Kidney glomerular epithelial cell (primary cell): ENCODE results near the gene ZNF32.
"Not testable (repeated sequence)": the region's sequence is repeated elsewhere in the genome, so short reads cannot be mapped to it uniquely, and the experiment has no call there.

ENCODE experiments used
- DNase-seq: peaks from one replicate; lab custom pipeline; 2025; lab: John Stamatoyannopoulos, UW

The ZNF32 gene

DNA sequence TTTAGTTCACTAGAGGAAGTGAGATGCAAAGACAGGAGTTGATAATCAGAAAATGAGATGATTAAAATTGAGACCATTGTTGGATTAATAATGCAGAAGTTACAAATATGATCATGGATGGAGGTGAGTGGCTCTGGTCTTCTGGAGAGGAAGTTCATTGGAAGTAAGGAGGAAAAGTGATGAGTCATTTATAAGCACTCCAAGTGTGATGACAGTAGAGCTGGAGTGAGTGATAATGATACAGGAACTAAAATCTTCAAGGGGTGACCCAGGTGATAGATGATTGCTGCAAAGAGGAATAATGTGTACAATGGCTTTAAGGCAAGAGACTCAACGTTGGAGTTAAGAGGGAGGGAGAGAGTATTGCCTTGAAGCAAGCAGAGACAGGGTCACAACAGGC lies 20.7 kb downstream of the ZNF32 start:
- DNase-seq, result no peak

DNA sequence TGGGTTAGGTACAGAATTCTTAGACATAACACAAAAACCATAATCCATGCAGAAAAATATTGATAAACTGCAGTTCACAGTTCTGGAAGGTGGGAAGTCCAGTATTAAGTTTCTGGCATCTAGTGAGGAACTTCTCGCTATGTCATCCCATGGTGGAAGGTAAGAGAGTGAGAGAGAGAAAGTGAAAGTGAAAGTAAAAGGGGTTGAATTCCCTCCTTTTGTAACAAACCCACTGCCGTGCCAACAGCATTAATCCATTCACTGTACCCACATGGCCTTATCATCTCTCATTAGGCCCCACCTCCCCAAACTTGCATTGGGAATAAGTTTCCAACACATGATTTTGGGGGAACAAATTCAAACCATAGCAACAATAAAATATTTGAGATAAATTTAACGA lies 25.3 kb downstream of the ZNF32 start:
- DNase-seq, result no peak

DNA sequence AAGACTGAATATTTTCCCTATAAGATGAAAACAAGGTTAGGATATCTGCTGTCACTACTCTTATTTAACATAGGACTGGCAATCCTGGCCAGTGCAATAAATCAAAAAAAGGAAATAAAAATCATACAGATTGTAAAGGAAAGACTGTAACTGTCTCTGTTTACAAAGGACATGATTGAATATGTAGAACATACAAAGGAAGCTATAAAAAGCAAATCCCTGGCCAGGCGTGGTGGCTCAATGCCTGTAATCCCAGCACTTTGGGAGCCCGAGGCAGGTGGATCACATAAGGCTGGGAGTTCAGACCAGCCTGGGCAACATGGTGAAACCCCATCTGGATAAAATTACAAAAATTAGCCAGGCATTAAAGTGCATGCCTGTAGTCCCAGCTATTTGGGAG lies 26.6 kb downstream of the ZNF32 start:
- DNase-seq, result no peak

DNA sequence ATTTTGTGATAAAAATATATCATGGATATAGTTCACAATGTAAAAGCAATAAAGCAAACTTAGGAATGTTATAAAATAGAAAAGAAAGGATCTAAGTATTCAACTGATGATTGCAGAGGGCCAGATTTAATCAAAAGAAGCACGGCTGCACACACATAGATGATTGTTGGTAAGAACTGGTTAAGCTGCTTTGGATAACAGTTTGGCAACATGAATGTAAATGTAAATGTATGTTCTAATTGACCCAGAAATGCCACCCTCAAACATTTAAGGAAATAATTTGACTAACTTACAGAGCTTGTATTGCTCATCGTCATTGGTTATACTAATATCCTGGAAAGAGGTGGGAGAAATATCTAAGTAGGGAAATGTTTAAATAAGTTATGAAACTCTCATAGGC lies 29.3 kb downstream of the ZNF32 start:
- DNase-seq, result no peak

DNA sequence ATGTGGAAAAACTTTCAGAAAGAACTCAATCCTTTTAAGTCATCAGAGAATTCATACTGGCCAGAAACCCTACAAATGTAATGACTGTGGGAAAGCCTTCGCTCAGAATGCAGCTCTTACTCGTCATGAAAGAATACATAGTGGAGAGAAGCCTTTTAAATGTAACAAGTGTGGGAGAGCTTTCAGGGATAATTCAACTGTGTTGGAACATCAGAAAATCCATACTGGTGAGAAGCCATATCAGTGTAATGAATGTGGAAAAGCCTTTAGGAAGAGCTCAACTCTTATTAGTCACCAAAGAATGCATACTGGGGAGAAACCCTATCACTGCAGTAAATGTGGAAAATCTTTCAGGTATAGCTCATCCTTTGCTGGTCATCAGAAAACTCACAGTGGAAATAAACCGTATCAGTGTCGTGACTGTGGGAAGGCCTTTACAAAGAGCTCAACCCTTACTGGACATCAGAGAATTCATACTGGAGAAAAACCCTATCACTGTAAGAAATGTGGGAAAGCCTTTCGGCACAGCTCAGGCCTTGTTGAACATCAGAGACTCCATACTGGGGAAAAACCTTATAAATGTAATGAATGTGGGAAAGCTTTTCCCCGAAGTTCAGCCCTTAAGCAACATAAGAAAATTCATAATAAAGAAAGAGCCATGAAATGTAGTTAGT lies 31.8 kb downstream of the ZNF32 start:
- DNase-seq, result no peak

DNA sequence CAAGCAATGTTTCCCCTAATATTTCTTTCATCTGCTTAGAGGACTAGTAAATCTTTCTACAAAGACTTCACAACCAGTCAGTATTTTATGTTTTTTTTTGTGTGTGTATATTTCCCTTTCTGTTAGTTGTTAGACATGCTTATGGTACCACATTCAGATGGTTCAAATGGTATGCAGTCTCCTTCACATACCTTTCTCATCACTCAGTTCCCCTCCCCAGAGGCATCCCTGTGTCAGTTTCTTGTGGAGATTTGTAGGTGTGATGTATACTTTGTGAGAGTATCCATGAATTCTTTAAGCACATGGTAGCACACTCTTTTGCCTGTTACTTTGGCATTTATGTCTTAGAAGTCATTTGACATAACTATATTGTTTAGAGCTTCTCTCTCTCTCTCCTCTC lies 38.0 kb downstream of the ZNF32 start:
- no peak for DNase-seq

DNA sequence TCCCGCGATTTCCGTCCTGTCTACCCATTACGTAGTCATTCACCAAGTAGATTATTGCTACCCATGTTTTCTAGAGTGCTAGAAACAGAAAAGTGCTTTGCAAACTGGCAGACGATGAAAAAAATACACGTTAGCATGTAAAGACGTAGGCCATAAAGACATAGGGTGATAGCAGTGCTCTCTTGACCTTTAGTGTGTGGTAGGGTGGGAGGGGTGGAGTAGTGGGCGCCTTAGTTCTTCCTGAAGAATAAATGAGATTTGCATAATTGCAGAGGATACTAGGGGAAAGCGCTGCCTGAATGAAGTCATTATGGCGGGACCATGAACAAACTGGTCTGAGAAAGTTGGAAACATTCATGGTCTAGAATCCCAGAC lies 41.5 kb downstream of the ZNF32 start:
- DNase-seq, result no peak

DNA sequence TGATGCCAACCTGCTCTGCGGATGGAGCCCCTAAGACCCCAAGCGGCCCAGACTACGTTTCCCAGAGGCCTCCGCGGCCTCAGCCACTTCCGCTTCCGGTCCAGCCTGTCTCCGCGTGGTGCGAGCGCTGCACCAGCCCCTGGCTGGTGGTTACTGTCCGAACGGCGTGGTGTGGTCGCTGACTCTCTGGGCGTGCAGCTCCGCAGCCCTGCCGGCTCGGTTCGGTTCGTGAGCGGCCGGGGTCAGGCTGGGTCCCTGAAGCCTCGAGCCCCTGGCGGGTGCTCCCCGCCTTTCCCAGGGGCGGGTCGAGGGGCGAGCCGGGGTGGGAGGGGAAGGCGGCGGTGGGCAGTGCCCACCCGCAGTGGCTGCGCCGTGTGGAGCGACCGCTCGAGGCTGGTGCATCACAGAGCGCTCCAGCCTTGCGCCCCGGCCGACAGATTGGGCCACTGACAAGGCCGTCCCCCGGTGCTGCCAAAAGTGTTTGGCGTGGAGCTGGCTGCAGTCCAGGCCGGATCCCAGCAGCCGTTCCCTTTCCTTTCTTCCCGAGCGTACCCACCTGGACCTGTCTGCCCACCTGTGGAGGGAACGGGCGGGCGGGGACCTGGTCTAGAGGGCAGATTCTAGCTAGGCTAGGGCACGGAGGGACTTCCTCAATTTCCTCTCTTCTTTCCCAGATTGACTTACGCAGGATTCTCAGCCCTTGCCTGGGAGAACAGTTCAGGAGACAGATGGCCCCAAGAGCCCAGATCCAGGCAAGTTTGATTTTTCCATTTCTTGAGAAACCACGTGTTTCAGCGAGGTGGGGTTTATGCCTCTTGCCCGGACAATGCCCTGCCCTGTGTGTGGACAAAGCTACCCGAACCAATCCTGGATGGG lies 42.1 kb downstream of the ZNF32 start, which contains the start of gene ZNF485:
Gene ZNF485 (plus strand): TSS at position 116 of the 876 bp plus-strand sequence. CDS start 613 bp downstream, at position 729.
- DNase-seq, result peak; percentile 37

DNA sequence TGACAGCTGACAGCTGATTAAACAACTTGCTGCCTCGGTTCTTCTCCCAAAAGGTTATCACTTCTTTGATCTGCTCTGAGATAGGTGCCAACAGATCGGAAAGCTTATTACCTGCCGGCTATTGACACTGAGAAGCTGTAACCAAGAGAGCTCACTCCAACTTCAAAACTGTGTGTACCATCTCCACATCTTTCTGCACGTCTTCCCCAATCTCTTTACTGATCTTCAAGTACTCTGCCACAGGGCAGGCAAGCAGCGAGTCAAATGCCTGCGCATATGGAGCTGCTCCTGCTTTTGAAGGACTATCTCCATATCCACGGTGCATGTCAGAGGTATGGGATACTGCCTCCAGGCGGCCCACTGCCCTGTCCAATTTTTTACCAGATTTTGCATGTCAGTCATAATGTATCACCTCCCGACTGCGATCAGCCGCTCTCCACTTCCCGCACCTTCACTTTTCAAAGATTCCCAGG lies 42.8 kb downstream of the ZNF32 start:
- DNase-seq, result no peak

DNA sequence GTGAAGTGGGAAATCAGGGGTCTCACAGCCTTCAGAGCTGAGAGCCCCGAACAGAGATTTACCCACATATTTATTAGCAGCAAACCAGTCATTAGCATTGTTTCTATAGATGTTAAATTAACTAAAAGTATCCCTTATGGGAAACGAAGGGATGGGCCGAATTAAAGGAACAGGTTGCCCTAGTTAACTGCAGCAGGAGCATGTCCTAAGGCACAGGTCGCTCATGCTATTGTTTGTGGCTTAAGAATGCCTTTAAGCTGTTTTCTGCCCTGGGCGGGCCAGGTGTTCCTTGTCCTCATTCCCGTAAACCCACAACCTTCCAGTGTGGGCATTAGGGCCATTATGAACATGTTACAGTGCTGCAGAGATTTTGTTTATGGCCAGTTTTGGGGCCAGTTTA lies 47.1 kb downstream of the ZNF32 start:
- DNase-seq, result not testable (repeated sequence)

DNA sequence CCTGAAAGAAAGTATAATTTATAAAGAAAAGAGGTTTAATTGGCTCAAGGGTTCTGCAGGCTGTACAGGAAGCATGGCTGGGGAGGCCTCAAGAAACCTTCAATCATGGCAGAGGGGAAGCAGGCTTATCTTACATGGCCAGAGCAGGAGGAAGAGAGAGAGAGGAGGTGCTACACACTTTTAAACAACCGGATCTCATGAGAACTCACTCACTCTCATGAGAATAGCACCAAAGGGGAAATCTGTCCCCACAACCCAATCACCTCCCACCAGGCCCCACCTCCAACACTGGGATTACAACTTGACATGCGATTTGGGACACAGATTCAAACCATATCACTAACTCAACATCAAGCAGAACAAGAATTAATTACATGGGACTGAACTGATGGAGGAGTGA lies 49.3 kb downstream of the ZNF32 start:
- DNase-seq, result no peak

DNA sequence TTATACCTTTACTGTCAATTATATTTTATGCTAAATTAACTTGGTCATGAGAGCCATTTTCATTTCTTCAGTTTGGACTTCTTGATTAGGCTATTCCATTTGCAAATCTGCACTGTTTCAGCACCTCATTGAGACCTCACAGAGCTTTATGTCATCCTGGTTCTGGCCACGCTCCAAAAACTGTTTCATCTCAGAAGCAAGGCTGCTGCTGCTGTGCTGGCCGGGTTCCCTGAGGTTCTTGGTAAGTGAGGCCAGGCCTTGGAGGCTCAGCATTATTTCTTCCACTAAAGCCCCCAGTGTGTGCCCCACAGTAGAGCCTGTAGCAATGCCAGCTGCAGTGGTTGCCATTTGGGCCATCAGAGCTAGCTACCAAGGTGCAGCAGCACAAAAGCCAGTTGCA lies 50.2 kb downstream of the ZNF32 start:
- no peak for DNase-seq

DNA sequence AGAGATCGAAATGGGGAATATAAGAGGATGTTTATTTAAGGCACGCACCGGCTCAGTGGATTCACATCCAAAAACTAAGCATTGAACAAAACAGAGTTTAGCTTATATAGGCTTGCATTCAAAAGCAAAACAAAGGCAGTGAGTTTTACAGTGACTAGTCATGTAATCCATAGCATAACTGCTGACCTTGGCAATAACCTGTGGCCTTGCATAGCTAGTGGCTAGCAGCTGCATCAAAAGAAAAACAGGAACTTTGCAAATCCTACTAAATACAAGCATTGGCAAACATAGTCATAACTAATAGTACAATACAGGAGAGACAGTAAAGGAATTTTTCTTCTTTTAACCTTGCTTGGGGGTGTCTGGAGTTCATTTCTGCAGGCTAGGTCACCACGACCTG lies 52.1 kb downstream of the ZNF32 start:
- DNase-seq, result no peak

DNA sequence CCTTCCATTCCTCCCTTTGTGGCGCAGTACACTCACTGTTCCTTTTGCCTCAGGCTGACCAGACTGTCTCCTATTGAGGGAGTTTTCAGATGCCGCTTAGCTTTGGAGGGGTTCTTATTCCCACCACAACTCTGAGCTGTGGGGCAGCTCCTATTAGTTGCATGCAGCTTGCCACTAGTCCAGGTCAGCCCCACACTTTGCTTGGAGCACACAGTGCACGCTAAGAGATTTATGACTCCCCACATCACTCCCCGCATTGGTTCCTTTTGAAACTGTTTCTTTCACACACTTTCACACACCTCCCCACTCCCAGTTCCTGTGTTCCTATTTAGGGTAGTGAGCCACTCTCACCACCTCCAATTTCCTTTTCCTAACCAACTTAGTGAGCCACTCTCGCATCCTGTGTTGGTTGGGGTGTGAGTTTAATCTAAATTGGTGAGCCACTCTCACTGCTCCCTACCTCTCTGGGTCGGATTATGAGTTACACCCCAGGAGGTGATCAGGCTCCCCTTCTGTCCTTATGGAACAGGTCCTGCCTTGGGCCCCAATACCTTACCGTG lies 52.9 kb downstream of the ZNF32 start:
- no peak for DNase-seq

DNA sequence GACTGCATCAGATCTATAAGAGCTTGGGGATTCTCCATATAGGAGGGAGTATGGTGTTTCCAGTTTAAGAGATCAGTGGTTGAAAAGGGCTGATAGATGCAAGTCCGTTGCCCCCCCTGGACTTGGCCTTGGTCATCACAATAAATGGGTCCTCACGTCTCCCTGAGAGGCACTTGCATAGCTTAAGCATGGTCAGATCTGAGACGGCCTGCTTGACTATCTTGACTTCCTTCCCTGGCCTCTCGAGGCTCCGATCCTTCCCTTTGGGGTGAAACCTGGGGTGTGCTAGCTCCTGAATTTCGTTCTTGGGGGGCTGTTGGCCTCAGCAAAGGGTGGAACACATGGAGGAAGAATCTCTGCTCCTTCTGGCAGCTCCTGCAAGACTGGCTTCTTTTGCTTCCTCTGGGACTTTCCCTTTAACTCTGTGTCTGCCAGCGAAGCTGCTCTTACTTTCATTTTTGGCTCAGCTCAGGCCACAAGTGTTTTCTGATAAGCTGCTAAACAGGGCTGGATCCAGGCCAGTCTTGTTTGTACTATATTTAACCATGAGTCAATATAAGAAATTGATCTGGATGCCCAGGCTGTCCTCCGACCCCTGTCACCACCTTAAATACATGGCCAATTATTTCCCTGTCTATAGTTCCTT lies 53.6 kb downstream of the ZNF32 start:
- peak; percentile 18 for DNase-seq
